B cell (primary cell): ENCODE results near the gene CATSPERE. TPM values are rescaled to one million over a fixed set of nuclear protein-coding genes. Genes with fewer than 3 reads are reported as not detected.
"Not testable (repeated sequence)": the region's sequence is repeated elsewhere in the genome, so short reads cannot be mapped to it uniquely, and the experiment has no call there.

Experiments used
- ATAC-seq: fragments of 200-7000 bp; cut with Tn5 transposase; one replicate; pipeline ENCODE4 v1.10.0; 2021; ENCODE audit warnings: low read depth, mild to moderate bottlenecking, moderate number of reproducible peaks, moderate library complexity
- CTCF ChIA-PET: fragments of 350-600 bp; sonication (Branson Sonifier 250); formaldehyde crosslinking; loops from one replicate; lab custom pipeline; 2021; ENCODE audit warnings: antibody characterized with exemption, inconsistent platforms; lab: Charles Lee
- POLR2A ChIA-PET: fragments of 350-600 bp; sonication (Branson Sonifier 250); formaldehyde crosslinking; loops from one replicate; lab custom pipeline; 2021; ENCODE audit warnings: antibody characterized with exemption; lab: Charles Lee
- DNase-seq: peaks from one replicate; pipeline ENCODE4 v3.0.0; 2013
- H2AFZ ChIP-seq: 2 replicates; pipeline ENCODE4 v1.6.1; 2012; ENCODE audit warnings: mild to moderate bottlenecking, low read depth, low read length; ENCODE audit not compliant: insufficient read depth, poor library complexity, severe bottlenecking
- H3K27ac ChIP-seq, 2 donors: 1 replicate in 1 of 2; 2 replicates in 1 of 2; pipeline ENCODE4 v1.5.1; 2012 to 2013; ENCODE audit warnings: low read length in 2 of 2, mild to moderate bottlenecking in 2 of 2, moderate library complexity in 1 of 2
- H3K27me3 ChIP-seq, 4 experiments: fragments of 200-600 bp in 1 of 4; sonication (generic) in 1 of 4; replicated peaks in 1 of 4; 1 replicate in 2 of 4; 2 replicates in 2 of 4; pipeline versions ENCODE4 v1.6.1 to v1.7.0; 2013 to 2016; ENCODE audit warnings: low read length in 3 of 4, mild to moderate bottlenecking in 2 of 4, mixed read lengths in 1 of 4, moderate library complexity in 1 of 4; ENCODE audit not compliant: insufficient read depth in 4 of 4, control insufficient read depth in 3 of 4; ENCODE audit errors: control extremely low read depth in 1 of 4
- H3K36me3 ChIP-seq, 2 experiments: replicated peaks in 1 of 2; 1 replicate in 1 of 2; 2 replicates in 1 of 2; pipeline versions ENCODE4 v1.6.1 to v1.7.1; 2013; ENCODE audit warnings: low read length in 1 of 2; ENCODE audit not compliant: insufficient read depth in 2 of 2, control insufficient read depth in 1 of 2; ENCODE audit errors: control extremely low read depth in 1 of 2, extremely low read depth in 1 of 2
- H3K4me1 ChIP-seq, 2 donors: fragments of 200-600 bp in 1 of 2; sonication (generic) in 1 of 2; 1 replicate in 1 of 2; 2 replicates in 1 of 2; pipeline versions ENCODE4 v1.5.1 to v1.6.1; 2013 to 2017; ENCODE audit warnings: low read length in 2 of 2; ENCODE audit not compliant: control insufficient read depth in 2 of 2, insufficient read depth in 2 of 2
- H3K4me2 ChIP-seq: replicated peaks from 2 replicates; pipeline ENCODE3; 2012; ENCODE audit warnings: mild to moderate bottlenecking, low read depth, low read length; ENCODE audit not compliant: poor library complexity, severe bottlenecking
- H3K4me3 ChIP-seq, 5 experiments: fragments of 200-600 bp in 1 of 5; sonication (generic) in 1 of 5; 1 replicate in 3 of 5; 2 replicates in 2 of 5; pipeline versions ENCODE4 v1.5.1 to v1.7.0; 2011 to 2016; ENCODE audit warnings: low read length in 4 of 5, mild to moderate bottlenecking in 4 of 5, low read depth in 2 of 5, control low read depth in 1 of 5, moderate library complexity in 1 of 5; ENCODE audit not compliant: insufficient read depth in 1 of 5; ENCODE audit errors: control extremely low read depth in 1 of 5, extremely low read depth in 1 of 5
- H3K79me2 ChIP-seq: fragments of 200-600 bp; sonication (generic); one replicate; pipeline ENCODE4 v1.6.0; 2016; ENCODE audit warnings: low read length; ENCODE audit not compliant: control insufficient read depth, insufficient read depth
- H3K9ac ChIP-seq: fragments of 200-600 bp; sonication (generic); 2 replicates; pipeline ENCODE4 v1.6.1; 2017; ENCODE audit warnings: mild to moderate bottlenecking, low read length, moderate library complexity
- H3K9me3 ChIP-seq, 3 donors: one replicate each; pipeline versions ENCODE4 v1.6.1 to v1.7.1; 2013; ENCODE audit warnings: low read length in 2 of 3; ENCODE audit not compliant: control insufficient read depth in 2 of 3, insufficient read depth in 1 of 3; ENCODE audit errors: control extremely low read depth in 1 of 3
- H4K20me1 ChIP-seq: 2 replicates; pipeline ENCODE4 v1.6.0; 2012; ENCODE audit warnings: mild to moderate bottlenecking, low read length; ENCODE audit not compliant: insufficient read depth, control insufficient read depth, poor library complexity, severe bottlenecking
- H3K27ac Mint-ChIP-seq: one replicate; pipeline ENCODE4 v1.8.0; 2021; ENCODE audit warnings: mixed read lengths
- H3K27me3 Mint-ChIP-seq: one replicate; pipeline ENCODE4 v1.8.0; 2021; ENCODE audit warnings: mixed read lengths
- H3K4me1 Mint-ChIP-seq: one replicate; pipeline ENCODE4 v1.8.0; 2021; ENCODE audit warnings: mixed read lengths
- H3K4me3 Mint-ChIP-seq: one replicate; pipeline ENCODE4 v1.8.0; 2021; ENCODE audit warnings: mixed read lengths
- H3K9me3 Mint-ChIP-seq: one replicate; pipeline ENCODE4 v1.8.0; 2022; ENCODE audit warnings: mixed read lengths; ENCODE audit not compliant: insufficient read depth
- CTCF ChIP-seq: fragments of 200-600 bp; IDR thresholded peaks from one replicate; pipeline ENCODE4 v1.8.0; 2022; ENCODE audit warnings: antibody characterized with exemption, mild to moderate bottlenecking
- EZH2 ChIP-seq: IDR thresholded peaks from 2 replicates; pipeline ENCODE4 v1.6.1; 2012; ENCODE audit warnings: borderline replicate concordance, low read depth, mild to moderate bottlenecking, moderate library complexity, low read length; ENCODE audit not compliant: insufficient read depth, poor library complexity, severe bottlenecking
- WGBS: methylation state at CpG from one replicate; pipeline ENCODE4 v1.1.5; 2013; ENCODE audit warnings: missing lambda C conversion rate; ENCODE audit not compliant: insufficient coverage; 5-methylcytosine and 5-hydroxymethylcytosine counted together
- intact Hi-C: fragments of 100-400 bp; cut with micrococcal nuclease; formaldehyde crosslinking; loops from one replicate; pipeline ENCODE4 v1.10.0; 2022
- polyA plus RNA-seq: library from polyadenylated mRNA; depleted of rRNA; stranded (reverse); fragments of >200 nt; gene quantifications from 2 replicates; pipeline ENCODE4 v1.2.3, GENCODE V29; 2012
- total RNA-seq, 2 donors: library from RNA; stranded (reverse); fragments of 120-200 nt in 1 of 2; gene quantifications; 1 replicate in 1 of 2; 2 replicates in 1 of 2; pipeline versions ENCODE4 v1.2.3 to v1.2.4, GENCODE V29; 2013 to 2022

CATSPERE gene
- total and polyA plus RNA-seq, 2 donors (not counting 1 experiment from before 2014, with no cell fraction given): 0.82 to 3.1 TPM

GRCh38 chr1:244497805-244498204 lies 36.7 kb downstream of the CATSPERE start:
- Histone ChIP-seq H3K4me1 (no peaks in the 10 kb centered on the region), H3K9ac (no peak overlapping the region), H3K4me2 (no peak overlapping the region), H3K27ac (no peak overlapping the region), H3K4me3 (no peak overlapping the region), H3K79me2 (no peaks in the 10 kb centered on the region), H2AFZ (no peak overlapping the region), H3K9me3 (no peaks in the 10 kb centered on the region), H3K27me3 (no peaks in the 10 kb centered on the region), H3K36me3 (no peaks in the 10 kb centered on the region), H4K20me1 (no peaks in the 10 kb centered on the region)
- no peaks in the 10 kb centered on the region for H3K27me3 Mint-ChIP-seq
- no peak for TF ChIP-seq EZH2
- TF ChIP-seq CTCF: no peak
- no peaks in the 10 kb centered on the region for H3K9me3 Mint-ChIP-seq
- H3K4me1 Mint-ChIP-seq: no peaks in the 10 kb centered on the region
- POLR2A ChIA-PET: no interaction called here
- no CpG with 5 or more reads among the region's 1 CpG for WGBS
- no peak for DNase-seq
- no peak for ATAC-seq
- CTCF ChIA-PET: no interaction called here
- no peak overlapping the region for H3K4me3 Mint-ChIP-seq
- H3K27ac Mint-ChIP-seq: no peak overlapping the region
- intact Hi-C loops: no loop called here

- H3K36me3 ChIP-seq, CTCF ChIA-PET, H3K27me3 ChIP-seq, DNase-seq, H3K4me3 ChIP-seq, H2AFZ ChIP-seq, intact Hi-C loops, POLR2A ChIA-PET, H3K4me3 Mint-ChIP-seq, ATAC-seq, H3K9me3 Mint-ChIP-seq, H4K20me1 ChIP-seq, H3K4me1 ChIP-seq, H3K27ac Mint-ChIP-seq, H3K9ac ChIP-seq, H3K4me1 Mint-ChIP-seq, H3K79me2 ChIP-seq, H3K27me3 Mint-ChIP-seq, H3K4me2 ChIP-seq, H3K9me3 ChIP-seq, H3K27ac ChIP-seq: not testable (repeated sequence)
- WGBS: no CpG with 5 or more reads among the region's 2 CpGs
These were observed 38.4 kb downstream of the CATSPERE start for GRCh38 chr1:244499484-244499883.

GRCh38 chr1:244500515-244500914 lies 39.4 kb downstream of the CATSPERE start:
- POLR2A ChIA-PET, H3K27ac Mint-ChIP-seq, ATAC-seq: not testable (repeated sequence)

More at GRCh38 chr1:244500515-244500914, 39.4 kb downstream of the CATSPERE start:
- H3K36me3 ChIP-seq, intact Hi-C loops, CTCF ChIA-PET, H3K79me2 ChIP-seq, H3K9me3 ChIP-seq, H4K20me1 ChIP-seq, H3K9ac ChIP-seq, DNase-seq, H3K27ac ChIP-seq, H3K4me2 ChIP-seq, H3K4me1 ChIP-seq, H3K9me3 Mint-ChIP-seq, H3K27me3 Mint-ChIP-seq, H3K4me3 Mint-ChIP-seq, H3K4me1 Mint-ChIP-seq, H3K27me3 ChIP-seq, H2AFZ ChIP-seq, H3K4me3 ChIP-seq: not testable (repeated sequence)
- WGBS: 90% methylated on average over 2 of the region's 4 CpGs
